HepG2 (cell line): Measurements from ENCODE around the gene SMYD1. TPM values are rescaled to one million over a fixed set of nuclear protein-coding genes. Genes with fewer than 3 reads are reported as not detected.
A peak's percentile ranks its signal among the peaks of the same experiment; 100 is the strongest.

Experiments used
- ATAD3A ChIP-seq: sonication (generic); formaldehyde crosslinking; IDR thresholded peaks from 2 replicates; pipeline ENCODE4 v1.4.0; 2020; ENCODE audit warnings: missing genetic modification reagents
- ETV6 ChIP-seq: sonication (generic); formaldehyde crosslinking; conservative IDR thresholded peaks from 2 replicates; pipeline ENCODE4 v1.4.0; 2020; ENCODE audit warnings: missing genetic modification reagents
- FOXO1 ChIP-seq: sonication (generic); formaldehyde crosslinking; IDR thresholded peaks from 2 replicates; pipeline ENCODE4 v1.4.0; 2020; ENCODE audit warnings: missing genetic modification reagents
- GATA4 ChIP-seq: sonication (generic); IDR thresholded peaks from 2 replicates; pipeline ENCODE4 v1.6.1; 2016; ENCODE audit warnings: antibody characterized with exemption, low read depth, borderline replicate concordance
- HES4 ChIP-seq: sonication (generic); formaldehyde crosslinking; IDR thresholded peaks from 2 replicates; pipeline ENCODE4 v1.9.0; 2021; ENCODE audit warnings: mild to moderate bottlenecking, missing genetic modification reagents, borderline replicate concordance
- ISL2 ChIP-seq: sonication (generic); formaldehyde crosslinking; IDR thresholded peaks from 2 replicates; pipeline ENCODE4 v1.5.0; 2020; ENCODE audit warnings: missing genetic modification reagents
- KDM1A ChIP-seq: IDR thresholded peaks from 2 replicates; pipeline ENCODE4 v1.6.1; 2016; ENCODE audit warnings: missing compliant biosample characterization
- KDM2A ChIP-seq: sonication (generic); formaldehyde crosslinking; IDR thresholded peaks from 2 replicates; pipeline ENCODE4 v1.4.0; 2020; ENCODE audit warnings: low read depth, missing genetic modification reagents, borderline replicate concordance
- KDM5B ChIP-seq: sonication (generic); formaldehyde crosslinking; IDR thresholded peaks from 2 replicates; pipeline ENCODE4 v1.4.0; 2020; ENCODE audit warnings: missing genetic modification reagents, mild to moderate bottlenecking, borderline replicate concordance
- KDM6A ChIP-seq: IDR thresholded peaks from 2 replicates; pipeline ENCODE4 v1.6.1; 2016; ENCODE audit warnings: low read depth
- RXRA ChIP-seq: sonication (generic); formaldehyde crosslinking; IDR thresholded peaks from 2 replicates; pipeline ENCODE4 v1.5.1; 2020; ENCODE audit warnings: missing genetic modification reagents
- SNAI1 ChIP-seq: sonication (generic); formaldehyde crosslinking; IDR thresholded peaks from 2 replicates; pipeline ENCODE4 v1.5.0; 2020; ENCODE audit warnings: mild to moderate bottlenecking, missing genetic modification reagents, borderline replicate concordance
- SP1 ChIP-seq, 2 experiments: fragments of 450-650 bp in 1 of 2; sonication (generic) in 1 of 2; formaldehyde crosslinking in 1 of 2; IDR thresholded peaks; 2 replicates each; pipeline versions ENCODE4 v1.4.0 to v1.6.1; 2016 to 2020; ENCODE audit warnings: missing genetic modification reagents in 1 of 2
- SSRP1 ChIP-seq: IDR thresholded peaks from 2 replicates; pipeline ENCODE4 v1.6.1; 2016; ENCODE audit warnings: control low read depth
- ZNF235 ChIP-seq: sonication (generic); formaldehyde crosslinking; IDR thresholded peaks from 2 replicates; pipeline ENCODE4 v1.8.1; 2023; ENCODE audit warnings: mild to moderate bottlenecking, missing genetic modification reagents, borderline replicate concordance
- ZNF350 ChIP-seq: sonication (generic); formaldehyde crosslinking; IDR thresholded peaks from 2 replicates; pipeline ENCODE4 v1.4.0; 2020; ENCODE audit warnings: mild to moderate bottlenecking, low read depth, missing genetic modification reagents, borderline replicate concordance
- ZNF674 ChIP-seq: sonication (generic); formaldehyde crosslinking; IDR thresholded peaks from 2 replicates; pipeline ENCODE4 v1.5.0; 2020; ENCODE audit warnings: low read depth, mild to moderate bottlenecking, missing genetic modification reagents
- ZNF768 ChIP-seq: sonication (generic); formaldehyde crosslinking; IDR thresholded peaks from 2 replicates; pipeline ENCODE4 v1.4.0; 2020; ENCODE audit warnings: missing genetic modification reagents
- ZNF83 ChIP-seq: sonication (generic); formaldehyde crosslinking; IDR thresholded peaks from 2 replicates; pipeline ENCODE4 v1.4.0; 2020; ENCODE audit warnings: missing genetic modification reagents, mild to moderate bottlenecking, borderline replicate concordance
- polyA plus RNA-seq, 8 experiments: library from polyadenylated mRNA; depleted of rRNA in 3 of 8; stranded (reverse) in 7 of 8; unstranded in 1 of 8; fragments of >200 nt; fragmentation: Illumina TruSeq in 4 of 8; extraction: Trizol in 4 of 8; gene quantifications; 2 replicates each; pipeline versions ENCODE4 v1.2.1 to v1.2.3, GENCODE V29; 2011 to 2016; ENCODE audit warnings: low read depth in 4 of 8, missing spikeins in 1 of 8, mixed read lengths in 1 of 8; ENCODE audit not compliant: insufficient read depth in 1 of 8
- total RNA-seq, 5 experiments: library from RNA; depleted of rRNA; stranded (reverse); fragments of >200 nt; fragmentation: Illumina TruSeq; extraction: Trizol; gene quantifications; 2 replicates each; pipeline ENCODE4 v1.2.3, GENCODE V29; 2016; ENCODE audit warnings: low read depth in 1 of 5
- TF ChIP-seq, protein P1 (sequence below): IDR thresholded peaks from 2 replicates; pipeline ENCODE4 v1.6.1; 2016; ENCODE audit warnings: mild to moderate bottlenecking, missing biosample characterization, missing genetic modification reagents
- TF ChIP-seq, protein P2 (sequence below): sonication (generic); formaldehyde crosslinking; IDR thresholded peaks from 2 replicates; pipeline ENCODE4 v1.5.1; 2020; ENCODE audit warnings: missing genetic modification reagents, mild to moderate bottlenecking, borderline replicate concordance
- TF ChIP-seq, protein P3 (sequence below): sonication (generic); formaldehyde crosslinking; IDR thresholded peaks from 2 replicates; pipeline ENCODE4 v1.4.0; 2020; ENCODE audit warnings: missing genetic modification reagents
- TF ChIP-seq, protein P4 (sequence below): sonication (generic); formaldehyde crosslinking; IDR thresholded peaks from 2 replicates; pipeline ENCODE4 v1.5.1; 2020; ENCODE audit warnings: missing genetic modification reagents, mild to moderate bottlenecking, borderline replicate concordance

Gene SMYD1
- total and polyA plus RNA-seq, 2 of the 13 experiments (the other 11 are each of a cell fraction or from before 2014, with no cell fraction given), result not detected

DNA sequence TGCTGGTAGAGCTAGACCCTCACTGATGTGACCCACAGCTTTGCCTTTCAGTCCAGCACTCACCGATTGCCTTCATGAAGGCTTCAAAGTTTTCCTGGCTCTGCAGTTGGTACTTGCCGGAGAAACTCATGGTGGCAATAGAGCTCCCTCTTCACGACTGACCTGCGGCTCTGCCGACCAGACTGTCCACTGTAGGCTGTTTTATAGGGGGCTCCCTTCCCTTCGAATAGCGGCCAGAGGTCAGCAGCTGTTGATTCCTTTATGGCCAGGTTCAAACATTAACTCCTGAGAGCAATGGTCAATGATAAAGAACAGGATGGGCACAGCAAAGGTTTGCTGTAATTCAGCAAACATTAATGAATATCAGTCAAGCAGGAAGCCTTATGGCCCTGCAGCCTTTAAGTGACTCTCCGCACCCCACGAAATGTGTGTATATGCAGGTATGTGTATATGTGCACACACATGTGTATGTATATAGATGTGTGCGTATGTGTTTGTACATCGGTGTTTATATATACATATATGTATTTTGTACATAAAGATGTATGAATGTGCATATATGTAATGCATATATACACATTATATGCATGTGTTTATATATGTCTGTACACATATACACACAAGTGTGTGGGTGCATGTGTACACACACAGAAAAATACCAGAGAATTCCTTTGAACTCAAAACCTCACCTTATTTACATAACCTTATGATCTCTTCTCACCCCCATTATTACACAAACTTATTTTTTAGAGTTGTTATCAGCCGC is 60.4 kb downstream of the SMYD1 start, which contains the start of gene FABP1 (continued):
- TF ChIP-seq ZNF83 (CRISPR knock-in tag) (peak; percentile 97; the same call in 1 of the 2 replicates), KDM5B (CRISPR knock-in tag) (peak; percentile 82; the same call in 1 of the 2 replicates), RXRA (CRISPR knock-in tag) (peak; percentile 99), ZNF235 (peak; percentile 81; the same call in 1 of the 2 replicates), HES4 (CRISPR knock-in tag) (peak; percentile 84; the same call in 1 of the 2 replicates), FOXO1 (CRISPR knock-in tag) (peak; percentile 96), ZNF350 (CRISPR knock-in tag) (peak; percentile 93), SSRP1 (CRISPR knock-in tag) (peak; percentile 96; the same call in 1 of the 2 replicates), ETV6 (CRISPR knock-in tag) (peak; percentile 79; the same call in 1 of the 2 replicates), ATAD3A (CRISPR knock-in tag) (no peak), ISL2 (CRISPR knock-in tag) (peak; percentile 76), SP1 (IDR thresholded peaks at IDR 0.05) (no peak), SP1 (CRISPR knock-in tag; IDR thresholded peaks at IDR 0.05) (no peak; the same call in 1 of the 2 replicates), KDM6A (CRISPR knock-in tag) (peak; percentile 71), KDM1A (peak; percentile 33; the same call in 1 of the 2 replicates), SNAI1 (peak; percentile 93; the same call in 1 of the 2 replicates), ZNF674 (CRISPR knock-in tag) (0 out of 2 replicates have a peak, but pooled peaks have one; percentile 14), ZNF768 (CRISPR knock-in tag) (peak; percentile 48; the same call in 1 of the 2 replicates), KDM2A (CRISPR knock-in tag) (peak; percentile 71; the same call in 1 of the 2 replicates), GATA4 (peak; percentile 97)
- TF ChIP-seq, protein P1, sequence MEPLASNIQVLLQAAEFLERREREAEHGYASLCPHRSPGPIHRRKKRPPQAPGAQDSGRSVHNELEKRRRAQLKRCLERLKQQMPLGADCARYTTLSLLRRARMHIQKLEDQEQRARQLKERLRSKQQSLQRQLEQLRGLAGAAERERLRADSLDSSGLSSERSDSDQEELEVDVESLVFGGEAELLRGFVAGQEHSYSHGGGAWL (CRISPR knock-in tag), result peak; percentile 82; the same call in 1 of the 2 replicates
- TF ChIP-seq, protein P2, sequence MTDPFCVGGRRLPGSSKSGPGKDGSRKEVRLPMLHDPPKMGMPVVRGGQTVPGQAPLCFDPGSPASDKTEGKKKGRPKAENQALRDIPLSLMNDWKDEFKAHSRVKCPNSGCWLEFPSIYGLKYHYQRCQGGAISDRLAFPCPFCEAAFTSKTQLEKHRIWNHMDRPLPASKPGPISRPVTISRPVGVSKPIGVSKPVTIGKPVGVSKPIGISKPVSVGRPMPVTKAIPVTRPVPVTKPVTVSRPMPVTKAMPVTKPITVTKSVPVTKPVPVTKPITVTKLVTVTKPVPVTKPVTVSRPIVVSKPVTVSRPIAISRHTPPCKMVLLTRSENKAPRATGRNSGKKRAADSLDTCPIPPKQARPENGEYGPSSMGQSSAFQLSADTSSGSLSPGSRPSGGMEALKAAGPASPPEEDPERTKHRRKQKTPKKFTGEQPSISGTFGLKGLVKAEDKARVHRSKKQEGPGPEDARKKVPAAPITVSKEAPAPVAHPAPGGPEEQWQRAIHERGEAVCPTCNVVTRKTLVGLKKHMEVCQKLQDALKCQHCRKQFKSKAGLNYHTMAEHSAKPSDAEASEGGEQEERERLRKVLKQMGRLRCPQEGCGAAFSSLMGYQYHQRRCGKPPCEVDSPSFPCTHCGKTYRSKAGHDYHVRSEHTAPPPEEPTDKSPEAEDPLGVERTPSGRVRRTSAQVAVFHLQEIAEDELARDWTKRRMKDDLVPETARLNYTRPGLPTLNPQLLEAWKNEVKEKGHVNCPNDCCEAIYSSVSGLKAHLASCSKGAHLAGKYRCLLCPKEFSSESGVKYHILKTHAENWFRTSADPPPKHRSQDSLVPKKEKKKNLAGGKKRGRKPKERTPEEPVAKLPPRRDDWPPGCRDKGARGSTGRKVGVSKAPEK (CRISPR knock-in tag), result no peak
- TF ChIP-seq, protein P3, sequence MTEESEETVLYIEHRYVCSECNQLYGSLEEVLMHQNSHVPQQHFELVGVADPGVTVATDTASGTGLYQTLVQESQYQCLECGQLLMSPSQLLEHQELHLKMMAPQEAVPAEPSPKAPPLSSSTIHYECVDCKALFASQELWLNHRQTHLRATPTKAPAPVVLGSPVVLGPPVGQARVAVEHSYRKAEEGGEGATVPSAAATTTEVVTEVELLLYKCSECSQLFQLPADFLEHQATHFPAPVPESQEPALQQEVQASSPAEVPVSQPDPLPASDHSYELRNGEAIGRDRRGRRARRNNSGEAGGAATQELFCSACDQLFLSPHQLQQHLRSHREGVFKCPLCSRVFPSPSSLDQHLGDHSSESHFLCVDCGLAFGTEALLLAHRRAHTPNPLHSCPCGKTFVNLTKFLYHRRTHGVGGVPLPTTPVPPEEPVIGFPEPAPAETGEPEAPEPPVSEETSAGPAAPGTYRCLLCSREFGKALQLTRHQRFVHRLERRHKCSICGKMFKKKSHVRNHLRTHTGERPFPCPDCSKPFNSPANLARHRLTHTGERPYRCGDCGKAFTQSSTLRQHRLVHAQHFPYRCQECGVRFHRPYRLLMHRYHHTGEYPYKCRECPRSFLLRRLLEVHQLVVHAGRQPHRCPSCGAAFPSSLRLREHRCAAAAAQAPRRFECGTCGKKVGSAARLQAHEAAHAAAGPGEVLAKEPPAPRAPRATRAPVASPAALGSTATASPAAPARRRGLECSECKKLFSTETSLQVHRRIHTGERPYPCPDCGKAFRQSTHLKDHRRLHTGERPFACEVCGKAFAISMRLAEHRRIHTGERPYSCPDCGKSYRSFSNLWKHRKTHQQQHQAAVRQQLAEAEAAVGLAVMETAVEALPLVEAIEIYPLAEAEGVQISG (CRISPR knock-in tag), result peak; percentile 88
- TF ChIP-seq, protein P4, sequence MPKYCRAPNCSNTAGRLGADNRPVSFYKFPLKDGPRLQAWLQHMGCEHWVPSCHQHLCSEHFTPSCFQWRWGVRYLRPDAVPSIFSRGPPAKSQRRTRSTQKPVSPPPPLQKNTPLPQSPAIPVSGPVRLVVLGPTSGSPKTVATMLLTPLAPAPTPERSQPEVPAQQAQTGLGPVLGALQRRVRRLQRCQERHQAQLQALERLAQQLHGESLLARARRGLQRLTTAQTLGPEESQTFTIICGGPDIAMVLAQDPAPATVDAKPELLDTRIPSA, result no peak
